ENCODE results near the gene PARD3B.

Gene PARD3B

GRCh38 chr2:205565142-205565522 is 1019.9 kb downstream of the PARD3B start:
- no peak for DNase-seq (ENCODE audit: low spot score)

DNA sequence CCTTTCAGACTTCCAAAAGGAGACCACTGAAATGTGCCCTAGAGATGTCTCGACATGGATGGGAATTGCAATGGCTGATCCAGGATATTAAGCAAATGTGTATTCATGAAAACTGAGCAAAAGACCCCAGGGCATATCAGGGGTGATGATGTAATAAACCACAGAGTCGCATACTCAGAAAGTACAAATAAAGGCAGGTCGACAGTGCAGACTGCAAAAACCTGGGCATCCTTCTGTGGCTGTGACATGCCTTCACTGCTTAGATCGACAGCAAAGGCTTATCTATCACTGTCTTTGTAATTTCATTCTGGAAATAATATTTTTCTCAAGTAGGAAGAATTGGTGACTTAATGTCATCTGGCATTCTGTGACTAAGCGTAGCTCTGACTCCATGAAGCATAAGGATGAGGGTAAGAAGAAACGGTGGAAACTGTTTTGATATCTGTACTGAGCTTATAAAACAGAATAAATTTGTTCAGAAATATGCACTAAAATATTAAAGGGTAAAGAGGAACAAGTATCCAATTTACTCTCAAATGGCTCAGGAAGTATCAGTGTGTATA is 1021.4 kb downstream of the PARD3B start:
- DNase-seq (ENCODE audit: low spot score) = no peak

DNA sequence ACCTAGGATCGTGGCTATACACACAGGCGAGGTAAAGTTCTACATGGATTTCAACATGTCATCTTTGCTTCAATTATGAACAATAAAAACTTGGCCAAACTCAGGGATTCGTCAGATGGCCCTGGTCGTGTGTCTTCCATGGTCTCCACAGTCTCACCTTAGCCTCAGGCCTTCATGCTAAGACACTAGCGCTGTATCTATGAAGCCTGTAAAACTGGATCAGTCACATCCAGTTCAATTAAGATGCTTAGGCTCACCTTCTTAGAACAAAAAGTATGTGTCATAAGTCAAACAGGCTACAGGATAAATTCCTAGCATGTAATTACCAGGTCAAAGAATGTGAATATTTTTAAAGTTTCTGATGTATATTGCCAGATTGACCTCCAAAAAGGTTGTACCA is 1023.3 kb downstream of the PARD3B start:
- DNase-seq (ENCODE audit: low spot score) = no peak

GRCh38 chr2:205570648-205571047 is 1025.4 kb downstream of the PARD3B start:
- DNase-seq (ENCODE audit: low spot score) = no peak

GRCh38 chr2:205571360-205571959 is 1026.2 kb downstream of the PARD3B start:
- DNase-seq (ENCODE audit: low spot score) = no peak

- no peak for DNase-seq (ENCODE audit: low spot score)
Observed at GRCh38 chr2:205574001-205574400, 1028.7 kb downstream of the PARD3B start.

- no peak for DNase-seq (ENCODE audit: low spot score)
Observed at GRCh38 chr2:205579335-205579734, 1034.1 kb downstream of the PARD3B start.

DNA sequence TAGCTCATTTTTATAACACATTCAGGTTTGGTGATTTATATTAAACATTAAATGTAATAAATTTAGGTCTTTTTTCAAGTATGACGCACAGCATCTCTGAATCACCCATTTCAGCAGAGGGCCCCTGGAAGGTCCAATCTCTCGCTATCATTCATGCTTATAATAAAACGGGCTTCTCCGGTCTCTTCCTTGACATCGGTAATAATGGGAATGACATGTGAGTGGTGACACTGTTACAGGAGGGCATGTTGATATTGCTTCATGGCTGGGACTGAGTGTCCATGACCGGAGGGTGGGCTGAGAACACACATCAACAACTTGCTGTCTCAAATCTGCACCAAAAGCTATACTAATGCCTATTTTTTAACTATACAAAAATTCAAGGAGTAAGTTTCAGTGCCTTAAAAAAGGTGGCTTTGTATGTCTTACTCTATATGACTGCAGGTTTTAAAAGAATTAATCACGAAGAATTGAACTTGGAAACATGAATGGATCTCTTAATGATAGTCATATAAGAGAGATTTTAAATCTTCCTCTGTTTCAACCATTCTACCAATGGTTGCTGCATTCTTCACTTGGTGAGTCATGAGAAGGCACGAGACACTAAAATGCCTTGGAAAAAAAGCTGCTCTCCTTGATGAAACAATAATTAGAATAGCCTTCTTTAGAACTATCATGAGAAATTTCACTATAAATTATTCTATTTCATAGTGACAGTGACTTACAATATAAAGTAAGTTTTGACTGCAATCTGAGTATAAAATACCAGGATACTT is 1035.1 kb downstream of the PARD3B start:
- no peak for DNase-seq (ENCODE audit: low spot score)

DNA sequence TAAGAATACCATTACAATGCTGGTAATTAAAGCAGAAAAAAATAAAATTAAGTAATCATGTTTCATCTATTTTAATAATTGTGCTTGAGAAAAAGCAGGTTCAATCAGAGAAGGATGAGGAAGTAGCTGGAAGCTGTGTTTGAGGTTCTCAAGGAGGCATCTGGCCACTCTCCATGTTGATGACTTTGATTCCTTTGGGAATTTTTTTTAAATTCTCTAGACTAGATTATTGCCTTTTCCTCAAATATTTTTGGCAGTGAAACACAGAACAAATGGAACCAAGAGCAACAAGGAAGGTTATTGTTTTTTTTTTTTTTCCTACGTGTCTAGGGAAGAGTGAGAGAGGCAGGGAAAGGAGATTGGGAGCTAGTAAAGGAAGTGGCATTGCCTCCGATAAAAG is 1037.1 kb downstream of the PARD3B start:
- DNase-seq (ENCODE audit: low spot score) = no peak

DNA sequence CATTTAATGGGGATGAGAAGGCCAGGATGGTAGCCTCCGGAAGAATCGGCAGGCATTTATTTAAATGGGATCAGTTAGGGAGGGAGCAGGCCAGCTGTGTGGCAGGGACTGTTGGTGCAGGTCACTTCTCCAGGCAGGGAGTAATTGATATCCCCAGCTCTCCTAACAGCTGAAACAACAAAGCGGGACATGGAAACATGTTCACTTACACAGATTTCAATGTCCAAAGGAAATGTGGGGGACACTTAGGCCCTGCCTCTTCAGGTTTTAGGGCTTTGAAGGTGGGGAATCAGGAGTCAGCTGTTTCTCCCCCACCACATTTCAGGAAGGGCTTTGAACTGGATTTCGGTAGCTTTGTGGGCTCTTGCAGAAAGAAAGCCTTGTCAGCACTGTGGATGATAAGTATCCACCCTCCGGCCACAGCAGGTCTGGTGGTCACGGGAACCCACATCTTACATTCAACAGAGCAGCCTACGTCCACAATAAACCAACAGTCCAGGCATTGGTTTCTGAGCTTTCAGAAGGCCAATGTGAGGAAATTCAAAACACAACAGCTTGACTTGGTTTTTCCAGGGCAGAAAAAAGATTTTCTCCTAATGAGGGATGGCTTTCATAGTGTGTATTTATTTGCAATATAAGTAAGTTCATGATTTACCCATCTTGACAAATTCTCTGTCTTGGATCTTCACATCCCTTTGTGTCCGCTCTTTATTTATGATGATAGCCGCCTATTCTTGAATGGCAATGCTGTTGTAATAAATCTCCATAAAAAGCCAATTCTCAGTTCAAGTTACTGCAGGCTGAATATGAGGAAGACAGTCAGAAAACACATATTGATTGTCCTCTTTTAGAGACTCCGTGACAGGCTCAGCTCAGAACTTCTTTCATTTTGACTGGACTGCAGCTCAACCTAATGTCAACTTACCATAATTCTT is 1040.4 kb downstream of the PARD3B start:
- DNase-seq (ENCODE audit: low spot score) = no peak

GRCh38 chr2:205586626-205587025 is 1041.4 kb downstream of the PARD3B start:
- DNase-seq (ENCODE audit: low spot score) = no peak

GRCh38 chr2:205589479-205589878 is 1044.2 kb downstream of the PARD3B start:
- DNase-seq (ENCODE audit: low spot score) = no peak

DNA sequence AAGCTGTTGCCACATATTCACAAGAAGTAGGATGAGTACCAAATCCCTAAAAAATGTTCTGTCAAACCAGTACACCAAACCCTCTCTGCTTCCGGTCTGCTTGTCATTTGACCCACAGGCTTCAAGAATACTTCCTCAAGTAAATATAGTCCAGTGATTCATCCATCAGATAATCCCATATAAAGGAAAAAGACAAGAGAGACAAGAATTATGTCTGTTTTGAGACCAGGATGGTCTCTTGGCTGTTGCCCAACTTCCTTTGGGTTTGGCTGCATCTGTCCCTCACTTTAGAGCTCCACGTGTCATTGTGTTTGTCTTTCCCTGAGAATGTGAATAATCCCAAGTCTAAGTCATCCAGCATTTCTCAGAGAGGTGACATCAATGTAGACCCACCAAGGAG is 1045.5 kb downstream of the PARD3B start:
- no peak for DNase-seq (ENCODE audit: low spot score)

DNA sequence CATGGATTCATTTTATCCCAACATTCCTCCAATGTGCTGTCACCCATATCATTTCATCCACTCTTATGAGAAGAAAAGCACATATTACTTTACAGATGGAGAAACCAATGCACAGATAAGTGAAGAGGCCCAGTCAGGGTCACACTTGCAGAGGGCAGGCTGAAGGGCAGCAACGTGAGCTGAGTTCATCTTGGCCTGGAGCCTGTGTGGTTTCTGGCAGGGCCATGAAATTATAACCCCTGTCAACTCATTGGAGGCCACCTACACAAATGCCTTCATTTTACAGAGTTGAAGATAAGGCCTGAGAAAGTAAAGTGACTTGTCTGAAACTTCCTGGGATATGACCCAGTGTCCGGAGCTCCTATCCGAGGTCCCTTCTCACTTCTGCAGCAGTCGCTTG is 1048.6 kb downstream of the PARD3B start:
- no peak for DNase-seq (ENCODE audit: low spot score)

- DNase-seq (ENCODE audit: low spot score) = no peak
Observed at GRCh38 chr2:205596581-205596980, 1051.3 kb downstream of the PARD3B start.

DNA sequence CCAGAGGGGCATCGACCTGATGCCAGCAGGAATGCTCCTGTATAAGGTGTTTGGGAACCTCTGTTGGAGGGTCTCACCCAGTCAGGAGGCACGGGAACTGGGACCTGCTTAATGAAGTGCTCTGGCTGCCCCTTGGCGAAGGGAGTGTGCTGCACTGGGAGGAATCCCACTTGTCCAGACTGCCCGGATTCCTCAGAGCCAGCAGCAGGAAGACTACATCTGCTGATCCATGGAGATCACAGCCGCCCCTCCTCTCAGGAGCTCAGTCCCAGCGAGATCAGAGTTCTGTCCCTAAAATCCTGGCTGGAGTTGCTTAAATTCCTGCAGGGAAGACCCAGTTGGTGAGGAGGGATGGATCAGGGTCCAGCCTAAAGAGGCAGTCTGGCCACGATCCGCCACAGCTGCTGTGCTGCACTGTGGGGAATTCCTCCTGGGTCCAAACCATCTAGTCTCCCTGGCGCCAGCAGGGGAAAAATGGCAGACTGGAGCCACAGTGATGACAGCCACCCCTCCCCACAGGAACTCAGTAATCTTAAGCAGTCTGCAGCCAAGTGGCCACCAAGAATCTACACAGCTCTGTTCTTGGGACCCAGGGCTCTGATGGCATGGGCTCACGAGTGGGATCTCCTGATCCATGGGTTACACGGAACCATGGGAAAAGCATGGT is 1060.5 kb downstream of the PARD3B start:
- no peak for DNase-seq (ENCODE audit: low spot score)

GRCh38 chr2:205607146-205607545 is 1061.9 kb downstream of the PARD3B start:
- no peak for DNase-seq (ENCODE audit: low spot score)

- DNase-seq (ENCODE audit: low spot score) = no peak
Observed at GRCh38 chr2:205609113-205609512, 1063.8 kb downstream of the PARD3B start.

GRCh38 chr2:205610437-205610836 is 1065.2 kb downstream of the PARD3B start:
- DNase-seq (ENCODE audit: low spot score) = no peak

GRCh38 chr2:205612636-205613035 is 1067.4 kb downstream of the PARD3B start:
- DNase-seq (ENCODE audit: low spot score) = no peak

- no peak for DNase-seq (ENCODE audit: low spot score)
Observed at GRCh38 chr2:205613970-205614559, 1068.8 kb downstream of the PARD3B start.

DNA sequence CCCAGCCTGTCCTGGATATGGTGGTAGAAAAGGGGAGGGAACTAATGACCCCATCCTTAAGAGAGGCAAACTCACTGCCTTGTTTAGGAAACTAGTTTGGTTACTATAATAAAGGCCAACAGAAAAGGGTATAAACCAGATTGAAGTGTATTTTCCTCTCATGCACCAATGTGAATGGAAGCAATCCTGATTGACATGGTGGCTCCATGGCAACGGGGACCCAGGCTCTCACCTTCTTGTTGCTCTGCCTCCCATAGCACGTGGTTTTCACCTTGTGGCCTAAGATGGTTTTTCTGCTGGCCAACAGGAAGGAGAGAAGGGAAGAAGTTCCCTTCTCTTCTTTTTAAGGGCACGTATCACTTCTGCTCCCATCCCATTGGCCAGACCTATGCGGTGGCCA is 1069.7 kb downstream of the PARD3B start:
- no peak for DNase-seq (ENCODE audit: low spot score)
